Stimulated activated CD4-positive, alpha-beta T cell treated with anti-CD3 and anti-CD28 coated beads, Interleukin-1b, Interleukin-23, amount 100 ng/mL, for 24 hours (primary cell): ENCODE measurements around the gene ANK3.

Source experiments
- DNase-seq, 4 experiments: peaks; one replicate each; pipeline ENCODE4 v3.0.0-alpha.2; 2020; ENCODE audit warnings: low read depth in 4 of 4, low spot score in 1 of 4

ANK3 gene

GRCh38 chr10:60380781-60381180 lies 8.9 kb downstream of the ANK3 start:
- no peak for DNase-seq

- DNase-seq, result no peak
Measured at GRCh38 chr10:60377955-60378354, 11.7 kb downstream of the ANK3 start.

- DNase-seq, result no peak
Measured at GRCh38 chr10:60377042-60377352, 12.7 kb downstream of the ANK3 start.

GRCh38 chr10:60376221-60377041 lies 13.2 kb downstream of the ANK3 start:
- DNase-seq, result no peak

GRCh38 chr10:60375293-60376004 lies 14.2 kb downstream of the ANK3 start:
- no peak for DNase-seq

- DNase-seq, result no peak
Measured at GRCh38 chr10:60374836-60375235, 14.8 kb downstream of the ANK3 start.

GRCh38 chr10:60372436-60372835 lies 17.2 kb downstream of the ANK3 start:
- no peak for DNase-seq

GRCh38 chr10:60369547-60369930 lies 20.1 kb downstream of the ANK3 start:
- DNase-seq, result no peak

GRCh38 chr10:60368875-60369546 lies 20.7 kb downstream of the ANK3 start:
- no peak for DNase-seq

- no peak for DNase-seq
Measured at GRCh38 chr10:60367901-60368300, 21.8 kb downstream of the ANK3 start.

GRCh38 chr10:60367431-60367830 lies 22.2 kb downstream of the ANK3 start:
- DNase-seq, result no peak

GRCh38 chr10:60367024-60367423 lies 22.7 kb downstream of the ANK3 start:
- DNase-seq, result no peak

GRCh38 chr10:60363187-60363586 lies 26.5 kb downstream of the ANK3 start:
- no peak for DNase-seq

GRCh38 chr10:60362461-60362860 lies 27.2 kb downstream of the ANK3 start:
- no peak for DNase-seq

- no peak for DNase-seq
Measured at GRCh38 chr10:60359066-60359465, 30.6 kb downstream of the ANK3 start.

- no peak for DNase-seq
Measured at GRCh38 chr10:60358282-60358681, 31.4 kb downstream of the ANK3 start.

GRCh38 chr10:60353519-60354258 lies 36.0 kb downstream of the ANK3 start:
- DNase-seq, result no peak

- no peak for DNase-seq
Measured at GRCh38 chr10:60352105-60352504, 37.6 kb downstream of the ANK3 start.

- no peak for DNase-seq
Measured at GRCh38 chr10:60351191-60351853, 38.4 kb downstream of the ANK3 start.

- no peak for DNase-seq
Measured at GRCh38 chr10:60350400-60350799, 39.3 kb downstream of the ANK3 start.

- DNase-seq, result no peak
Measured at GRCh38 chr10:60349426-60349825, 40.2 kb downstream of the ANK3 start.
